Ishikawa (cell line): ENCODE data around the gene SEPTIN5.

ENCODE experiments used
- CEBPB ChIP-seq: IDR thresholded peaks from 2 replicates; pipeline ENCODE4 v1.6.1; 2012
- CREB1 ChIP-seq: IDR thresholded peaks from 2 replicates; pipeline ENCODE4 v1.6.1; 2012; ENCODE audit warnings: low read depth
- EGR1 ChIP-seq: IDR thresholded peaks from 2 replicates; pipeline ENCODE4 v1.6.1; 2012
- EP300 ChIP-seq: IDR thresholded peaks from 2 replicates; pipeline ENCODE4 v1.6.1; 2012; ENCODE audit warnings: borderline replicate concordance
- FOXM1 ChIP-seq: IDR thresholded peaks from 2 replicates; pipeline ENCODE4 v1.6.1; 2012; ENCODE audit warnings: low read depth, borderline replicate concordance
- MAX ChIP-seq: IDR thresholded peaks from 2 replicates; pipeline ENCODE4 v1.6.1; 2012
- NFIC ChIP-seq: IDR thresholded peaks from 2 replicates; pipeline ENCODE4 v1.6.1; 2012
- RAD21 ChIP-seq: IDR thresholded peaks from 2 replicates; pipeline ENCODE4 v1.6.1; 2012; ENCODE audit warnings: low read depth
- REST ChIP-seq: IDR thresholded peaks from 2 replicates; pipeline ENCODE4 v1.6.1; 2012; ENCODE audit warnings: low read depth, mild to moderate bottlenecking
- TAF1 ChIP-seq: IDR thresholded peaks from 2 replicates; pipeline ENCODE4 v1.6.1; 2012; ENCODE audit warnings: low read depth, mild to moderate bottlenecking
- TCF12 ChIP-seq: IDR thresholded peaks from 2 replicates; pipeline ENCODE4 v1.6.1; 2012; ENCODE audit warnings: low read depth
- TEAD4 ChIP-seq: IDR thresholded peaks from 2 replicates; pipeline ENCODE4 v1.6.1; 2012
- USF1 ChIP-seq: IDR thresholded peaks from 2 replicates; pipeline ENCODE4 v1.6.1; 2012
- YY1 ChIP-seq: IDR thresholded peaks from 2 replicates; pipeline ENCODE4 v1.6.1; 2012; ENCODE audit warnings: low read depth
- ZBTB7A ChIP-seq: IDR thresholded peaks from 2 replicates; pipeline ENCODE4 v1.6.1; 2012; ENCODE audit warnings: low read depth

SEPTIN5 gene

GRCh38 chr22:19716041-19716828 is 1.9 kb downstream of the SEPTIN5 start:
- no peak for TF ChIP-seq TEAD4
- TF ChIP-seq FOXM1 = no peak
- no peak for TF ChIP-seq NFIC
- no peak for TF ChIP-seq EGR1
- TF ChIP-seq CREB1 = no peak
- TF ChIP-seq YY1 = no peak

GRCh38 chr22:19716829-19717105 is 2.5 kb downstream of the SEPTIN5 start:
- TF ChIP-seq TEAD4 = no peak
- no peak for TF ChIP-seq TCF12
- TF ChIP-seq TAF1 = no peak
- no peak for TF ChIP-seq USF1
- no peak for TF ChIP-seq YY1
- no peak for TF ChIP-seq CEBPB
- no peak for TF ChIP-seq ZBTB7A
- TF ChIP-seq EGR1 = no peak
- no peak for TF ChIP-seq MAX
- TF ChIP-seq EP300 = no peak
- no peak for TF ChIP-seq CREB1
- TF ChIP-seq RAD21 = no peak
- no peak for TF ChIP-seq FOXM1

- no peak for TF ChIP-seq EGR1
- TF ChIP-seq EP300 = no peak
- no peak for TF ChIP-seq REST
- TF ChIP-seq YY1 = no peak
- TF ChIP-seq CEBPB = no peak
- no peak for TF ChIP-seq NFIC
- TF ChIP-seq ZBTB7A = no peak
- TF ChIP-seq MAX = no peak
- no peak for TF ChIP-seq CREB1
- TF ChIP-seq RAD21 = no peak
- no peak for TF ChIP-seq TEAD4
- no peak for TF ChIP-seq TCF12
- no peak for TF ChIP-seq FOXM1
- no peak for TF ChIP-seq TAF1
- TF ChIP-seq USF1 = no peak
Observed at GRCh38 chr22:19717181-19717580, 2.9 kb downstream of the SEPTIN5 start.

GRCh38 chr22:19717691-19718455 is 3.6 kb downstream of the SEPTIN5 start:
- TF ChIP-seq MAX (peak; percentile 74), ZBTB7A (0 out of 2 replicates have a peak, but pooled peaks have one; percentile 23), RAD21 (peak; percentile 71), FOXM1 (no peak)

- no peak for TF ChIP-seq EP300
- TF ChIP-seq MAX = no peak; the same call in 1 of the 2 replicates
- no peak for TF ChIP-seq REST
- TF ChIP-seq ZBTB7A = peak; percentile 80; the same call in 1 of the 2 replicates
- no peak for TF ChIP-seq CEBPB
- TF ChIP-seq EGR1 = no peak
Observed at GRCh38 chr22:19718456-19719049, 4.2 kb downstream of the SEPTIN5 start.
